Measurements from ENCODE around the gene BLOC1S6.

- TF ChIP-seq CTCF (IDR thresholded peaks at IDR 0.05), result no peak
- TF ChIP-seq EZH2 (IDR thresholded peaks at IDR 0.05), result no peak
Measured at GRCh38 chr15:45543051-45543450, 44.1 kb upstream of the BLOC1S6 start.

Data from neural progenitor cell (in vitro differentiated cells).